RWPE1 (cell line): ENCODE results near the gene SRCAP.

Experiments used
- CTCF ChIA-PET: fragments of 350-600 bp; sonication (Branson Sonifier 250); formaldehyde crosslinking; extraction: SDS; loops from one replicate; lab custom pipeline; 2021; lab: Yijun Ruan, JAX
- POLR2A ChIA-PET: fragments of 400-600 bp; formaldehyde crosslinking; extraction: SDS; loops from one replicate; lab custom pipeline; 2020; ENCODE audit warnings: antibody characterized with exemption; ENCODE audit not compliant: low non-redundant PET; lab: Yijun Ruan, JAX
- DNase-seq: peaks from one replicate; pipeline ENCODE4 v3.0.0; 2012; ENCODE audit warnings: low spot score
- H3K27ac ChIP-seq: fragments of 450-650 bp; 2 replicates; pipeline ENCODE4 v1.5.1; 2017
- CTCF ChIP-seq: fragments of 450-650 bp; conservative IDR thresholded peaks from 2 replicates; pipeline ENCODE4 v1.5.1; 2017; ENCODE audit warnings: low read depth, mild to moderate bottlenecking

SRCAP gene

GRCh38 chr16:30738984-30739951 is 40.3 kb downstream of the SRCAP start:
- POLR2A ChIA-PET: interaction anchor here (0.5 to 0.6 kb wide), 2 partner anchors 10 to 698 kb away, joined by 4 to 5 read pairs; no protein-coding TSS in a partner anchor
- no peak for TF ChIP-seq CTCF
- peak overlapping the region; percentile 88 for H3K27ac ChIP-seq
- DNase-seq: no peak
- CTCF ChIA-PET: interaction anchor here (0.6 to 0.7 kb wide), 2 partner anchors 9 to 31 kb away, joined by 4 read pairs; no protein-coding TSS in a partner anchor

- ChIA-PET POLR2A (interaction anchor here (0.5 to 0.6 kb wide), 2 partner anchors 10 to 27 kb away, joined by 3 to 5 read pairs; no protein-coding TSS in a partner anchor), CTCF (no interaction called here)
- no peak for TF ChIP-seq CTCF
- peak; percentile 99 for DNase-seq
- peak overlapping the region; percentile 88 for H3K27ac ChIP-seq
Measured at GRCh38 chr16:30740364-30741251, 41.6 kb downstream of the SRCAP start.

- ChIA-PET POLR2A (interaction anchor here (0.8 kb wide), 1 partner anchor 28 kb away, joined by 4 read pairs; no protein-coding TSS in a partner anchor), CTCF (no interaction called here)
- TF ChIP-seq CTCF: no peak
- DNase-seq: peak; percentile 95
- H3K27ac ChIP-seq: peak overlapping the region; percentile 88
Measured at GRCh38 chr16:30741461-30741914, 42.5 kb downstream of the SRCAP start.

- no peak for TF ChIP-seq CTCF
- peak overlapping the region; percentile 54 for H3K27ac ChIP-seq
- DNase-seq: no peak
- POLR2A ChIA-PET: no interaction called here
- CTCF ChIA-PET: interaction anchor here (0.6 kb wide), 1 partner anchor 62 kb away, joined by 3 read pairs; no protein-coding TSS in a partner anchor
Measured at GRCh38 chr16:30743716-30744115, 44.7 kb downstream of the SRCAP start.

GRCh38 chr16:30744183-30744582 is 45.2 kb downstream of the SRCAP start:
- ChIA-PET CTCF (no interaction called here), POLR2A (no interaction called here)
- peak overlapping the region; percentile 54 for H3K27ac ChIP-seq
- DNase-seq: no peak
- no peak for TF ChIP-seq CTCF

- ChIA-PET CTCF (no interaction called here), POLR2A (no interaction called here)
- no peak for TF ChIP-seq CTCF
Measured at GRCh38 chr16:30745082-30745481, 46.1 kb downstream of the SRCAP start.

More at GRCh38 chr16:30745082-30745481, 46.1 kb downstream of the SRCAP start:
- no peak for DNase-seq
- H3K27ac ChIP-seq: no peak overlapping the region
